GM19025 (cell line): Measurements from ENCODE around the gene CCDC102B.
A peak's percentile ranks its signal among the peaks of the same experiment; 100 is the strongest.
"Not testable (repeated sequence)": the region's sequence is repeated elsewhere in the genome, so short reads cannot be mapped to it uniquely, and the experiment has no call there.

Experiments used
- ATAC-seq: cut with Tn5 transposase; IDR thresholded peaks from one replicate; pipeline ENCODE4 v1.9.1; 2021; ENCODE audit warnings: mild to moderate bottlenecking, low read depth, moderate library complexity; ENCODE audit not compliant: unreplicated experiment

Gene CCDC102B

DNA sequence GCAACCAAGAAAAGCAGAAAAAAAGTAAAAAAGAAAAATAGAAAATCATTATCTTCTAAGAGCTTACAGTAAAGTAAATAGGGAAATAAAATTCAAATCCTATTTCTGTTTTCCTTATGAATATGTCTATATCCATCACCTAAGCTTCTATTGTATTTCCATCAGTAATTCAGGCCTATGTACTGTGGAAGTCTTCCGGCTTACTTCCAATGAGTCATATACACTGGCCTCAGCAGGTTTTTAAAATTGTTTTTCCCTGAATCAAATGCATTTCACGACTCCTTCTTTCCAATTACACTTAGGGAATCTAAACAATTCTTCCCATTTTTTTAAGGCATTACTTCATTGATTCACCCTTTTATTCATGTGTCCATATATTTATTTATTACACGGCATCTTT, 164.7 kb downstream of the CCDC102B start:
- no peak for ATAC-seq

DNA sequence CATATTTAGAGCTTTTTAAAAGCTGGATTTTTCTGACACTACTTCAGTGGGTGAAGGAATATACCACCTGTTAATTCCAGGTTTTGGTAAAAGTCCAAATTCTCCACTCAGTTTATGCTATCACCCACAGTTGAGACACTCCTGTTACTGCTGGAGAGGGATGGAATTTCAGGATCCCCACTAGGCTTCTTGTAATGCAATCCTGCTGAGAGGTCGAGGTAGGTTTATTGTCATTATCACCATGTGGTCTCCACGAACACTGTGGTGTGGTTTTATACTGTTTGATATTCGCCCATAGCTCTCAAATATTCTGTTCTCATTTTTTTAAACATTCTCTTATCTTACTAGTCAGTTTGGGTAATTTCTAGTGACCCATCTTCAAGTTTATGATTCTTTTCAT, 167.9 kb downstream of the CCDC102B start:
- no peak for ATAC-seq

DNA sequence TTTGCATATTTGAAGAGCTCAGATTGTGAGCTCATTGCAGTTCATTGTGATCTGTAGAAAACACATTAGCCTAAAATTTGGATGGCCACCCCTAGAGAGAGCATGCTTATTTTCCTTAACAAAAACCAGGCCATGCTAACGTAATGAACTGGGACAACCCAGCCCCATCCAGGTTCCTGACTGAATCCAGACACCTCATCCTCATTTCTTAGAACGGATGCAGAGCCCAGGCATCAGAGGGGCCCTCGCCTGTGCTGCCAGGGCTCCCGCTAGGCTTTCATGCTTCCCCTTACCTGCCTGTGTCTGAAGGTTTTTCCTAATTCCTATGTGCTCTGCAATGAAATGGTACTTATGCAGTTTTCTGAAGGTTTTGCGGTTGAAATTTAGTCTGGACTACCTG, 171.1 kb downstream of the CCDC102B start:
- ATAC-seq, result no peak

DNA sequence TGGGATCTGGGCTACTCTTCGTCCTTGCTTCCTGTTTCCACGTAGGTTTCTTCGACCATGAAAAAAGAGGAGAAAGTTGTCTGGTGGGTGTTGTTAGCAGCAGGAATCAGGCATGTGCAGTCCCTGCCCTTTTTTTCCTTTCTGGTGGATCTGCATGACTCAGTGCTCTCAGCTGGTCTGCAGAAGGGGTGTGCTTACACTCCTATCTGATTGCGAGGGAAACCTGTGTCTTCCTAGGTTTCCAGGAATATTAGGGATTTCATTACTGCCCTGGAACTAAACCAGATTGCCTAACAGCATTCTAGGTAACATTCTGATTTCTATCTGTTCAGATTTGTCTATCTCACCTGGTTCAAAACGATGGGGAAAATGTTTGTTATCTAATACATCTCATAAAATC, 174.3 kb downstream of the CCDC102B start:
- no peak for ATAC-seq

DNA sequence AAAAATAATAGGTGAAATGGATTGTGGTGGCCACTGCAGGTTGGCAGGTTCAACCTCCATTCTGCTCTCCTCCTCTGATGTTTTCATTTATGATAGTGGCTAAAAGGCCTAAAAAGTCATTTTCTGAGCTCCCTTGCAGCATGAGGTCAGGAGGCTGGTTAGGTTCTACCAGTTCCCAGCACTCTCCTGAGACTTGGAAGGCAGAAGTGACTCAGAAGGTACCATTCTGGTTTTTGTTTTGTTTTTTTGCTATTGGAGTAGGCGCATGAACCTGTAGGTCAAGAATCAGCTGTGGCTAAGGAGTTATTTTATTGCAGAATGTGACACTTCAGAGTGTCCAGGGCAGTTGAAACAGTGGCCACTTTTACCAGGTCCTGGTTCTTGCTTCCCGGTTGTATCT, 181.9 kb downstream of the CCDC102B start:
- no peak for ATAC-seq

DNA sequence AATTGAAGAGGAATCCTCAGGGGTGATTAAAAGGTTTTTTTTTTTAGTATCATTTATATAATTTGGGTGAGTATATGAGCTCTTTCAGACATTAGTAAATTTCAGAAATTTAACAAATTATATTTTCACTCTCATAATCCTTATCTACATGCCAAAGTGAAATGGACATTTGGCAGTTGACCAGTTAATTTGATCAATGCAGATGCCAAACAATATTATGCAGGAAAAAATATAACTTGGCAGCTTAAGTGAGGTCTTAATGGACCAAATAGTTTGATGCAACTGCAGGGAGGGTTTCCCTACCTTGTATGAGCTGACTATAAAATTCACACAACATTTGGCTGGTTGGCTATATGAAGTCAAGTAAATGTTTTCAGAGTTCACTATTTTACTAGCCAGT, 185.2 kb downstream of the CCDC102B start:
- no peak for ATAC-seq

DNA sequence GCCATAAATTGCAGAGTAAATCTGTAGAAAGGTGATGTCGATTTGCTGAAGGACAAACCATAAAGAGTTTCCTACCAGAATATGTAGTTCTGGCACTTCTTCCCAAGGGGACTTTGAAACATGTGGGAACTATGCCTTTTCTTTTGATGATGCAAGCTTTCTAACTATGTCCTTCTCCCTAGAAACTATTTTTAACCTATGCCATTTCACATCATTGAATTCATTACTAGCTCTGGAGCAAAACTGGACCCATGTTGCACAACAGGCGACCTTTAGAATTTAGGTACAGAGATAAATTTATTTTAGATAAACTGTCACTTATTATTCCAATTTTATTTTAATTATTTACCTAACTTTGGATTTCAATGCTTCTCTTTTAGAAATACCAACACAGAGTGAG, 186.5 kb downstream of the CCDC102B start:
- ATAC-seq, result no peak

DNA sequence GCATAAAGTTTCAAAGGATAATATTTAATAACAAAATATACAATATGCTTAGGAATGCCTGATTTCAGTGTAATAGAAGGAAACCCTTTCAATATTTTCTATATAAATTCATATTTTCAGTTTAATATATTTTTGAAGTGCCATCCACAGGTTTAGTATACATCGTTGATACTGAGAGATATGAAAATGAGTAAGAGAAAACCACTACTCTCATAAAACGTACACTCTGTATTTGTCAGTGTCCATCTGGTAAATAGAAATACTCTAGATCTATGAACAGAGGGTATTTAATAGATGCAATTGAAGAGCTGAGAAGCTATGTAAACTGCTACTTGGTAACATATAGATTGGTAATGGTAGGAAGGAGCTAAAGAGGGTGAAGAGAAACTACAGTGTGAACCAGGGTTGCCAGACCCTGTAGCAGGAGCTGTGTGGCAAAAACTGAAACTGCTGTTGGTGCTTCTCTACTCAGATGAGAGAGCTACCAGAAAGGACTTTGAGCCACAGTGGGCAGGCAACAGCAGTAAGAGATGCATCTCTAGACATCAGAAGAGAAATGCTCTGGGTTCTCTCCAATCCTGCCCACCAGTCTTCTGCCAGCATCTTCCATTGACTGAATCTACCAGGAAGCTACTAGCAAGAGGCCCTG, 187.4 kb downstream of the CCDC102B start:
- peak; percentile 85 for ATAC-seq

DNA sequence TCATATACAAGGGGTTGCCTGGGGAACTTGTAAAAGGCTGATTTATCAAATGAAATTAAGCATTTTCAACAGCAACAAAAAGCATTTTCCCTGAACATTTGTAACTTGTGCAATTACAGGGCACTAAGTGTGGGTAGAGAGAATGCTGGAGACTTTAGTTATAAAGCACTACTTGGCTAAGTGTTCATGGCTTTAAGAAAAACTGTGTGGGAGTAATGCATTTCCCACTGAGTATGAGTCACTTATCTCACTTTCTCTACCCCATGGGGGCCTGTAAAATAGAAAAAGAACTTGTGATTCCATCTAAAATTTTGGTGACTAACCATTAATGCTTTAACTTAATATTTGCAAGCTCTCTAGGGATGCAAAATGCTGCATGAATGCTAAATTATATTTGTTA, 193.4 kb downstream of the CCDC102B start:
- no peak for ATAC-seq

DNA sequence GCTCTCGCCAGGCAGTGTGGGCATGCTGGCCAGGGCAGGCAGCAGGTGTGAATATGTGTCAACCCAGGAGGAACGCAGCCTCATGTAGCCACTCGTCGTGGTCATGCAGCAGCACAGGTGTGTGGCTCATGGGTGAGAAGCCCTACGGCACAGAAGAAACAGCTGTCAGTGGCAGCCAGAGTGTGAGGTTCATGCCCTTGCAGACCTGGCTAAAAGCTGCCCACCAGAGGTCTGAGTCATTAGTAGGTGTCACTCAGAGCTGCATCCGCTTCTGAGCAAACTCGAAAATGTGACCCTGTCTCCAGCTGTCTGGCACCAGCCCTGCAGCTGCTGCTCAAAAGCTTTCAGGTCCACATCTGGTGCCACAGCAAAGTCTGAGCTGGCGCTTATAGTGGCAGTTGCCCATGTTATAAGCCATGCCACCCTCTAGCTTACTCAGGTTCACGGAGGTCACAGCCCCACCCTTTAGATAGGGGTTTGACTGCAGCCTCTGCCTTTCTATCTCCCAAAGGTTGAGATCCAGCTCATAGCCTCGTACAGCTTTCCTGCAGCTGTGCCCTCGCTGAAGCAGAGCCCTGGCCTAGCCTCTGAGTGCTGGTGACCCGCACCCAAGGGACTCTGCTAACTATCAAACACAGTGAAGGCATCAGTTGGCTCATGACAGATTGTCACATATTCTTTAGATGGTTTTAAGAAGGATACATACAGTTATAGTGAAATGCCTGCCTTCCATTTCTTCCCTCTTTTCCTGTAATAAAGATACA, 195.0 kb downstream of the CCDC102B start:
- ATAC-seq, result peak; percentile 89

DNA sequence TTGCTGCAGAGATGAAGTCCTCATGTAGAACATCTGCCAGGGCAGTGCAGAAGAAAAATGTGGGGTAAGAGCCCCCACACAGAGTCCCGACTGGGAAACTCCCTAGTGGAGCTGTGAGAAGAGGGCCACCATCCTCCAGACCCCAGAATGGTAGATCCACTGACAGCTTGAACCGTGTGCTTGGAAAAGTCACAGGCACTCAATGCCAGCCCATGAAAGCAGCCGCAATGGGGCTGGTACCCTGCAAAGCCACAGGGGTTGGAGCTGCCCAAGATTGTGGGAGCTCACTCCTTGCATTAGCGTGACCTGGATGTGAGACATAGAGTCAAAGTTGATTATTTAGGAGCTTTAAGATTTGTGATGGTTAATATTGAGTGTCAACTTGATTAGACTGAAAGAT, 197.8 kb downstream of the CCDC102B start:
- no peak for ATAC-seq

DNA sequence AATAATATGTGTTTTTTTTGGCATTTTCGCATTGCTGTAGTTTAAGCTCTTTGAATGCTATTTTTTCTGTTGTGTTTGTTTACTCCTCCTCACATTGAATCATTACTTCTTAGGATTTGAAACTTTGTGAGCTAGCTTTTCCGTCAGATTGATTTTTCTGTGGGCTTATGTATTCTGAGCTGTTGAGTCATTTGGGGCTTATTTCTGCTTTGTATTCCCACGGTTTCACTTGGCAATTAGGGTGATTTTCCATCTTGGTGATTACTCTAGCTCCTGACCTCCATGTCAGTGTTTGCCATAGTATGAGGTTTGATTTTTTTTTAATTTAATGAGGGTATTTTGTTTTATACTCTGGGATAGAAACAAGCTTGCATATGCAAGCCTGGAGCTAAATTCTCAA, 200.0 kb downstream of the CCDC102B start:
- no peak for ATAC-seq

DNA sequence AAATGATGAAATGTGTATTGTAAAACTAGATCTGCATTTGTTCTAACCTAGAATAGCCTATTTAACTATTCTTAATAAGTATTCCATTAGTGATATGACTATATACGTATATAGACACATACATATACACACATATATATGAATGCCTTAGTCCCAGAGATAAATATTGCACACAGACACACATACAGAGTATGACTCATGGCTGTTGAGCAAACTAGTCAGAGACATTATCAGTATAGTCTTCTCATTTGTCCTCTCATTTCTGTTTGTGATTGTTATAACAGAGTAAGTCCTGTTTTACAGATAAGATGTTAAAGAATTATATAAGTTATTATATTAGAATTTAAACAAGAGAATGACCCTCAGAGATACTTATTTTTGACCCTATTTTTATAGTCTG, 202.5 kb downstream of the CCDC102B start:
- no peak for ATAC-seq

DNA sequence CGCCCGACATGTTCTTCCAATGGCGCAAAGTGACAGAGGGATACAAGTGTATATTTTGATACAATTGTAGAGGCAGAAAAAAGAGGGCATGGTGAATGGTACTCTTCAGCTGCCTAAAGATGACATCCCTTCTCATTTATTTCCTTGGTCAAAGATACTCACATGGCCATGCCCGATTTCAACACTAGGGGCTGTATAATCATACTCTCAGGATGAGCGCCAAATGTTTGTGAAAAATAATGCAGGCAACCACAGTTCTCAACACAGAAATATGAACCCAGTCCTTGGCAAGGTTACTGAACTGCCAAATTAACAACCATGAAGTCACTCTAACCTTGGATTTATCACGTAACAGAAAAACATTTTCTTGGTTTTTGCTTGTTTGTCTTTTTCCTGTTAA, 204.4 kb downstream of the CCDC102B start:
- no peak for ATAC-seq

DNA sequence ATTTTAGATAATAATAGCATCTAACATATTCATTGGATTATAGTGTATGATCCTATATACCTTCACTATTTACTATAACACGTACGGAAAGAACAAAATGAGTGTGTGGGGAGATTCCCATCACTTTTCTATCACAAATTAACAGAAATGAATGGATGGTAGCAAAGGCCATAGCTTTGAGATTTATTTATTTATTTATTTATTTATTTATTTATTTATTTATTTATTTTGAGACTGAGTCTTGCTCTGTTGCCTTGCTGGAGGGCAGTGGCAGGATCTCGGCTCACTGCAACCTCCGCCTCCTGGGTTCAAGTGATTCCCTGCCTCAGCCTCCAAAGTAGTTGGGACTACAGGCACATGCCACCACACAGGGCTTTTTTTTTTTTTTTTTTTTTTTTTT, 208.3 kb downstream of the CCDC102B start:
- not testable (repeated sequence) for ATAC-seq

DNA sequence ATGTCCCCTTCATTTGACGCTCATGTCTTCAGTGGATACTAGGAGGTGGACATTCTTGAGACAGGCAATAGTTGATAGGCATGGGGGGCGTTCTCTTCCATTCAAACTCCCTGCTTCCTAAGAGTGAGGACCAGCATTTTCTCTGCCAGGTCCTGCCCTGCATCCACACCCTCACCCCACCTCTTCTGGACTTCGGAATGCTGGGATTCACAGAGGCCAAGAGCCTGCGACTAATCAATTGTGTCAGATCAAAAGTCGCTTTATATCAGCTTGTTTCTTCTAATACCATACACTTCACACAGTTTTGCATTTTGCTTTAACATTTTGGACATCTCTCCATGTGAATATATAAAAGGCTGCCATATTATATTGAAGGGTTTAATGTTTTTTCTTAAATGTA, 210.7 kb downstream of the CCDC102B start:
- ATAC-seq, result no peak

DNA sequence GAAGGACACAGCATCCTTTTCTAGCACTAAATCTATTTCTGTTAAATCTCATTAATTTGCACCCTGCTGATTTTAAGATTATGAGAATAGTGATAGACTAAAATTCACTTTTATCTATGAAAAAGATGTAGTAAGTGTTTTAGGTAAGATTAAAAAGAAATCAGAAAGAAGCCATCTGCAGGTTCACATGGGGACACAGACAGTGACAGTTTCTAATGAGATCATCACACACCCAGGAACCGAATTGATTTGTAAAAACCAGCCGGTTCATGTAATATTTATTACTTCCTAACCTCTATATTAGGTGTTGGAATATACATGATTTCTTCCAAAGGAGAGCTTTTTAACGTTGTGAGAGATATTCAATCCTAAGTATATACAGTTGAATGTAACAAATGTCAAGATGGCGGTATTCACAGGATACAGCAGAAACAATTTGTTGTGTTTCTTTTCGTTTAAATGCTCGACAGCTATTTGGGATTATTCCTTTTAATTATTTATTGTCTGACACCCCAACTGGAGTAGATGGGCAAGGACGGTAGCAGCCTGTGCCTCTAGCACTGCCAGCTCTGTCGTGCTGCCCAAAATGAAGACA, 223.4 kb downstream of the CCDC102B start:
- ATAC-seq, result no peak

DNA sequence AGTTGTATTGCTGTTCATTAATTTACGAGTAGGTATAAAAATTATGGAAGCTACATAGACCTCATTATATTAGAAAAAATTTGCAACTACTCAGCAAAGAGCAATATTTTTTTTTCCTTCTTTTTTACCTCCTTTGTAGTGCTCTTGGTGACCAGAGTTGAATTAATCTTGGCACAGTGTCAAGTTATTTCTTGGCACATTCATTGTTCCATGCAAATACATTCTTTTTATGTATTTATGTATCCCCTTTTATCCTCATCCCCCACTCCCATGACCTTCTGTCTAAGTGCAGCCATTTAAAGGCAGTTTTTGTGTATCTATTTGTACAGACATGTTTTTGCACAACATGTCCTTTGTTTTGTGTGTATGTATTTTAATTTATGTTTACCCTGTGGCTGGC, 224.5 kb downstream of the CCDC102B start:
- ATAC-seq, result no peak

DNA sequence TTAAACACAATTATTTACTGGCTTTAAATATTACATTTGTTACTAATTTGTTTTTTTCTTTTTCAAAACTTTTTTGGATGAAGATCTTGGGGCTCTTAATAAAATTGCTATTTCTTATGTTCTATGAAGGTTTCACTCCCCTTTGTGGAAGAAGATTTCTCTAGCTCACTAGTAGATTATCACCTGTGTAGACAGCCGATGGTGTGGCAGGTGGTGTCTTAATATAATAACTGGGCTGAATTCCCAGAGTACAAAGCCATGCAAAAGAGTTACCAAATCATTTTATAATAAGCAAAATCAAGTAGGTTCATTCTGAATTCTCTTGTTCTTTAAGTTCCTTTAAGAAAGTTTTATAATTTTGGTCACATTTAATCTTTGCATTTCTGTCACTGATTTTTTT, 233.7 kb downstream of the CCDC102B start:
- no peak for ATAC-seq

DNA sequence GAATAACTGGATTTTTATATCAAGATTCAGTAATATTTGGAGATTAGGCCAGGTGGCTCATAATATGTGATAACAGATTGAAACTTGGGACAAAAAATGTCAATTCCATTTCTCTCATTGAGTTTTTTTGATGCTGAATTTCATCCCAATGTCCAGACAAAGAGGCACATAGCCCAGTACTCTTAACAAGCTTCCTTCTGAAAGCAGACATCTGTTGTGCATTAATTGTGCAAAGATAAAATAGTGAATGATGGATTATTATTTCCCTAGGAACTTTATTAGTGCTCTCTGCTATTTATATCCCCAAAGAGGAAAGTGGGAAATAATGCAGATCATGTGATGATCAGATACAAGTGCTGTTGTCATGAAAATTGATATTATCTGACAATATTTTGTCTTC, 234.1 kb downstream of the CCDC102B start:
- no peak for ATAC-seq

DNA sequence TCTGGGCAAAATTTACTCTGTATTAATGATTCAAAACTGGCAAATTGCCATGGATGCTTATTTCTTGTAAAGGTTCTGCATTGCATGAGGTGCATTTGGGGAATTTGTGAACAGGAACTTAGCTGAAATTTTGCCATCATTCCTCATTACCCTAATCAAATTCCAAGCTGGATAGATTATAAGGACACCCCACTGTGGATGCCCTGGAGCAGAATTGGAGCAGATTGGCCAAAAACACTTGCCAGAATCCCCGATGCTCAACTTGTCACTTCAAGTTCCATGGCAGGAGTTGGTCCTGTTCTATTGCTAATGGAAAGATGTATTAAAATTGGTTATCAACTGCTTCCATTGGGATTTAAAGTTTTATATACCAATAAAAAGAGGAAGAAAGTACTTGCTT, 237.9 kb downstream of the CCDC102B start:
- ATAC-seq, result no peak

DNA sequence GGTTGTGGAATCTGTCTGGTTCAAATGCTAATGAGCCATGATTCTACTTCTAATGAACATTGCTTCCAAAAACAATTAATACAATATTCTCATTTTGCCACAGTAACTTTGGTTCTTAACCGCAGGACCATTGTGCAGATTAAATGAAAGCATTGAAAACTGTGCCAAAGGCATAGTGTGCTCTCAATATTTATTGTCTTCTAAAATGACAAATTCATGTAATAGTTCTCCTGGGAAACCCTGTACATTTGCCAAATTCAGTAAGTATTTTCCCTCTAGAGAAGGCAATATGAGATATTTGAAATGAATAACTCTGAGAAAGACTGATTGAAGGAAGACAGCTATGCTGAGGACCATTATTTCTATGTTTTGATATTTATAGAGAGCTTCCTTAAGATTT, 246.3 kb downstream of the CCDC102B start:
- no peak for ATAC-seq
